Esophagus muscularis mucosa (tissue), 4 donors: ENCODE data around the gene ZNF460.

ENCODE experiments used
- EP300 ChIP-seq: sonication (generic); formaldehyde crosslinking; IDR thresholded peaks from one replicate; pipeline ENCODE4 v1.6.1; 2017; ENCODE audit warnings: antibody characterized with exemption
- POLR2AphosphoS5 ChIP-seq, 2 donors: sonication (generic); formaldehyde crosslinking; IDR thresholded peaks; one replicate each; pipeline ENCODE4 v1.6.1; 2017; ENCODE audit warnings: antibody characterized with exemption in 2 of 2
- TF ChIP-seq, protein P1 (sequence below), 3 experiments: fragments of 200-600 bp in 2 of 3; fragments of 450-650 bp in 1 of 3; sonication (generic) in 2 of 3; IDR thresholded peaks; one replicate each; pipeline ENCODE4 v1.5.1; 2017 to 2019; ENCODE audit warnings: antibody characterized with exemption in 3 of 3, mild to moderate bottlenecking in 2 of 3, moderate library complexity in 1 of 3

DNA sequence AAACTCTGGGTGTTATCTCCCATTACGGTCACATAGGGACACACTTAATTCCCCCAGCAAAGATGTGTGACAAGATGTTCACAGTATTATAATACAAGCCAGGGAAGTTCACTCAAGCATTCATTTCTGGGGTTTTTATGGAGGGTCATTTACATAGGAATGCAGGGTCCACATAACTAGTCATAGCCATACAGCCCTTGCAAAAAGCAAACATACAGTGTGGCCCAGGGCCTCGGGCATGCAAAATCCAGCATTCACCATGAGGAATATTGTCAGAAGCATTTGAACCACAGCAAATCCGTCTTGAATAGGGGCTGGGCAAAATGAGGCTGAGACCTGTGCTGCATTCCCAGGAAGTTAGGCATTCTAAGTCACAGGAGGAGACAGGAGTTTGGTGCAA, 13.0 kb upstream of the ZNF460 start:
- TF ChIP-seq, protein P1, sequence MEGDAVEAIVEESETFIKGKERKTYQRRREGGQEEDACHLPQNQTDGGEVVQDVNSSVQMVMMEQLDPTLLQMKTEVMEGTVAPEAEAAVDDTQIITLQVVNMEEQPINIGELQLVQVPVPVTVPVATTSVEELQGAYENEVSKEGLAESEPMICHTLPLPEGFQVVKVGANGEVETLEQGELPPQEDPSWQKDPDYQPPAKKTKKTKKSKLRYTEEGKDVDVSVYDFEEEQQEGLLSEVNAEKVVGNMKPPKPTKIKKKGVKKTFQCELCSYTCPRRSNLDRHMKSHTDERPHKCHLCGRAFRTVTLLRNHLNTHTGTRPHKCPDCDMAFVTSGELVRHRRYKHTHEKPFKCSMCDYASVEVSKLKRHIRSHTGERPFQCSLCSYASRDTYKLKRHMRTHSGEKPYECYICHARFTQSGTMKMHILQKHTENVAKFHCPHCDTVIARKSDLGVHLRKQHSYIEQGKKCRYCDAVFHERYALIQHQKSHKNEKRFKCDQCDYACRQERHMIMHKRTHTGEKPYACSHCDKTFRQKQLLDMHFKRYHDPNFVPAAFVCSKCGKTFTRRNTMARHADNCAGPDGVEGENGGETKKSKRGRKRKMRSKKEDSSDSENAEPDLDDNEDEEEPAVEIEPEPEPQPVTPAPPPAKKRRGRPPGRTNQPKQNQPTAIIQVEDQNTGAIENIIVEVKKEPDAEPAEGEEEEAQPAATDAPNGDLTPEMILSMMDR (IDR thresholded peaks at IDR 0.05), result no peak
- TF ChIP-seq EP300 (no peak), POLR2AphosphoS5 (IDR thresholded peaks at IDR 0.05) (no peak)
